Tibial artery (tissue), 4 donors: ENCODE measurements around the gene ERN2.

Source experiments
- DNase-seq, 2 donors: peaks; one replicate each; pipeline ENCODE4 v3.0.0-alpha.2; 2019
- H3K27ac ChIP-seq, 2 donors: fragments of 200-600 bp; sonication (generic) in 1 of 2; 1 replicate in 1 of 2; 2 replicates in 1 of 2; pipeline ENCODE4 v1.5.1; 2018 to 2019; ENCODE audit warnings: mild to moderate bottlenecking in 1 of 2
- H3K27me3 ChIP-seq, 2 donors: fragments of 200-600 bp; sonication (generic) in 1 of 2; one replicate each; pipeline versions ENCODE4 v1.5.1 to v1.6.0; 2016 to 2019
- H3K36me3 ChIP-seq, 3 donors: fragments of 200-600 bp; sonication (generic) in 2 of 3; one replicate each; pipeline ENCODE4 v1.5.1; 2016 to 2019; ENCODE audit warnings: mild to moderate bottlenecking in 2 of 3
- H3K4me1 ChIP-seq, 4 donors: fragments of 200-600 bp; sonication (generic) in 2 of 4; 1 replicate in 3 of 4; 2 replicates in 1 of 4; pipeline ENCODE4 v1.5.1; 2016 to 2019
- H3K4me3 ChIP-seq, 2 donors: fragments of 200-600 bp; sonication (generic) in 1 of 2; 1 replicate in 1 of 2; 2 replicates in 1 of 2; pipeline ENCODE4 v1.5.1; 2018 to 2019; ENCODE audit warnings: mild to moderate bottlenecking in 2 of 2
- H3K9me3 ChIP-seq, 3 donors: fragments of 200-600 bp; sonication (generic) in 1 of 3; one replicate each; pipeline ENCODE4 v1.5.1; 2016 to 2019
- CTCF ChIP-seq, 2 experiments: fragments of 200-600 bp in 1 of 2; fragments of 450-650 bp in 1 of 2; IDR thresholded peaks; one replicate each; pipeline ENCODE4 v1.5.1; 2017 to 2019; ENCODE audit warnings: antibody characterized with exemption in 2 of 2, mild to moderate bottlenecking in 1 of 2, moderate library complexity in 1 of 2
- intact Hi-C: fragments of 100-400 bp; cut with DNase I; formaldehyde crosslinking; loops from one replicate; pipeline ENCODE4 v1.15.0; 2023; ENCODE audit warnings: low total_unique reads

The ERN2 gene

GRCh38 chr16:23704772-23705516, 8.1 kb downstream of the ERN2 start:
- intact Hi-C loops: no loop called here
- Histone ChIP-seq H3K9me3 (peaks cover 0 to 15% (median 8%) of the 10 kb centered on the region in 3 donors), H3K4me3 (no peak overlapping the region), H3K36me3 (no peaks in the 10 kb centered on the region), H3K27me3 (peaks cover 0 to 17% of the 10 kb centered on the region in 2 donors), H3K4me1 (no peaks in the 10 kb centered on the region), H3K27ac (no peak overlapping the region)
- TF ChIP-seq CTCF (IDR thresholded peaks at IDR 0.05): no peak
- no peak for DNase-seq

GRCh38 chr16:23702951-23703350, 10.1 kb downstream of the ERN2 start:
- TF ChIP-seq CTCF (IDR thresholded peaks at IDR 0.05): no peak
- H3K4me3 ChIP-seq: no peak overlapping the region
- intact Hi-C loops: no loop called here
- H3K36me3 ChIP-seq: no peaks in the 10 kb centered on the region
- H3K9me3 ChIP-seq: no peaks in the 10 kb centered on the region
- H3K27ac ChIP-seq: no peak overlapping the region
- peaks cover 0 to 17% of the 10 kb centered on the region in 2 donors for H3K27me3 ChIP-seq
- DNase-seq: no peak
- H3K4me1 ChIP-seq: no peaks in the 10 kb centered on the region

DNA sequence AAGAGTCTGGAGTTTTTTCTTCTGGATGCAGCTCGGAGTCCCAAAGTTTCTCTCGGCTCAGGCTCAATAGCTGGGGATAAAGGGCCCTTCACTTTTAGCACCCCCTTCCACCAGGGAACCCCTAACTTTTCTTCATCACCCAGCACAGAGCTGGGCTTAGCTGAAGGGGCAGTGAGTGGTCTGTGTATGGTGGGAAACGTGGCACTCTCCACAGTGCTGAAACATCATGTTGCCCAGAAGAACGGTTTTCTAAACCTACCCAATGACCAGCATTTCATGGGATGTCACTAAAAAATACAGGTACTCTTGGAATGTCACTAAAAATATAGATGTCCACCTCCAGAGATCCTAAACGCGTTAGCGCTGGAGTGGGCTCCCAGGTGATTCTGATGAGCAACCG, 12.0 kb downstream of the ERN2 start:
- no peak for TF ChIP-seq CTCF (IDR thresholded peaks at IDR 0.05)
- H3K4me1 ChIP-seq: no peaks in the 10 kb centered on the region
- DNase-seq: no peak

GRCh38 chr16:23700509-23700908, 12.5 kb downstream of the ERN2 start:
- Histone ChIP-seq H3K27ac (no peak overlapping the region), H3K9me3 (no peaks in the 10 kb centered on the region), H3K27me3 (peaks cover 0 to 6% of the 10 kb centered on the region in 2 donors), H3K36me3 (no peaks in the 10 kb centered on the region), H3K4me3 (no peak overlapping the region), H3K4me1 (no peaks in the 10 kb centered on the region)
- TF ChIP-seq CTCF (IDR thresholded peaks at IDR 0.05): no peak
- no peak for DNase-seq
- intact Hi-C loops: no loop called here

More for the DNA sequence above, 12.0 kb downstream of the ERN2 start:
- Histone ChIP-seq H3K36me3 (no peaks in the 10 kb centered on the region), H3K27me3 (peaks cover 0 to 12% of the 10 kb centered on the region in 2 donors), H3K9me3 (no peaks in the 10 kb centered on the region), H3K4me3 (no peak overlapping the region), H3K27ac (no peak overlapping the region)
- intact Hi-C loops: no loop called here

DNA sequence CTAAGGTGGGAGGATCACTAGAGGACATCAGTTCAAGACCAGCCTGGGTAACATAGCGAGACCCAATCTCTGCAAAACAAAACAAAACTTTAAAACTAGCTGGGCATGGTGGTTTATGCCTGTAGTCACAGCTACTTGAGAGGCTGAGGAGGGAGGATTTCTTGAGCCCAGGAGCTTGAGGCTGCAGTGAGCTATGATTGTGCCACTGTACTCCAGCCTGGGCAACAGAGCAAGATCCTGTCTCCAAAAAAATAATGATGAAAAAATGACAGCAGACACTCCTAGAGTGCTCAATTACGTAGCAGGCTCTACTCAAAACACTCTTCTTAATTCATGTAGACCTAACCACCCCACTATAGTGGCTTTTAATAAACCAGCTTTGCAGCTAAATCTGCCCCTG, 12.9 kb downstream of the ERN2 start:
- TF ChIP-seq CTCF (IDR thresholded peaks at IDR 0.05): no peak
- H3K27me3 ChIP-seq: peaks cover 0 to 3% of the 10 kb centered on the region in 2 donors
- H3K4me1 ChIP-seq: peaks cover 0 to 2% (median under 1%) of the 10 kb centered on the region in 4 donors
- DNase-seq: no peak
- intact Hi-C loops: no loop called here
- no peak overlapping the region for H3K4me3 ChIP-seq
- no peak overlapping the region for H3K27ac ChIP-seq
- H3K9me3 ChIP-seq: no peaks in the 10 kb centered on the region
- H3K36me3 ChIP-seq: no peaks in the 10 kb centered on the region
